ENCODE data around the gene PPP1R26.

Gene PPP1R26

GRCh38 chr9:135515083-135515951 lies 35.7 kb downstream of the PPP1R26 start:
- no peaks in the 10 kb centered on the region for H3F3A ChIP-seq (ENCODE audit: insufficient read depth)
- no peak overlapping the region for H3K4me3 ChIP-seq (ENCODE audit: insufficient read depth, low read length, poor library complexity, severe bottlenecking)
- H2AFZ ChIP-seq (ENCODE audit: low read depth, low read length, severe bottlenecking), result no peak overlapping the region
- no peak overlapping the region for H3K4me2 ChIP-seq (ENCODE audit: low read depth, low read length, poor library complexity, severe bottlenecking)
- no peak overlapping the region for H3K27ac ChIP-seq (ENCODE audit: low read depth, low read length)
- no peak overlapping the region for H3K9ac ChIP-seq (ENCODE audit: low read length)
- no peaks in the 10 kb centered on the region for H3K36me3 ChIP-seq (ENCODE audit: low read length)
- H3K79me2 ChIP-seq (ENCODE audit: insufficient read depth, low read length), result no peaks in the 10 kb centered on the region
- TF ChIP-seq, protein P1, sequence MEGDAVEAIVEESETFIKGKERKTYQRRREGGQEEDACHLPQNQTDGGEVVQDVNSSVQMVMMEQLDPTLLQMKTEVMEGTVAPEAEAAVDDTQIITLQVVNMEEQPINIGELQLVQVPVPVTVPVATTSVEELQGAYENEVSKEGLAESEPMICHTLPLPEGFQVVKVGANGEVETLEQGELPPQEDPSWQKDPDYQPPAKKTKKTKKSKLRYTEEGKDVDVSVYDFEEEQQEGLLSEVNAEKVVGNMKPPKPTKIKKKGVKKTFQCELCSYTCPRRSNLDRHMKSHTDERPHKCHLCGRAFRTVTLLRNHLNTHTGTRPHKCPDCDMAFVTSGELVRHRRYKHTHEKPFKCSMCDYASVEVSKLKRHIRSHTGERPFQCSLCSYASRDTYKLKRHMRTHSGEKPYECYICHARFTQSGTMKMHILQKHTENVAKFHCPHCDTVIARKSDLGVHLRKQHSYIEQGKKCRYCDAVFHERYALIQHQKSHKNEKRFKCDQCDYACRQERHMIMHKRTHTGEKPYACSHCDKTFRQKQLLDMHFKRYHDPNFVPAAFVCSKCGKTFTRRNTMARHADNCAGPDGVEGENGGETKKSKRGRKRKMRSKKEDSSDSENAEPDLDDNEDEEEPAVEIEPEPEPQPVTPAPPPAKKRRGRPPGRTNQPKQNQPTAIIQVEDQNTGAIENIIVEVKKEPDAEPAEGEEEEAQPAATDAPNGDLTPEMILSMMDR (IDR thresholded peaks at IDR 0.05; ENCODE audit: insufficient read depth, low read length, poor library complexity, severe bottlenecking), result no peak
- TF ChIP-seq EZH2phosphoT487 (conservative IDR thresholded peaks at IDR 0.05; ENCODE audit: low read length), result no peak
- no peaks in the 10 kb centered on the region for H4K20me1 ChIP-seq (ENCODE audit: low read depth, low read length)
- no peaks in the 10 kb centered on the region for H3K9me3 ChIP-seq (ENCODE audit: insufficient read depth, low read length)
- H3K27me3 ChIP-seq (ENCODE audit: low read length), result no peaks in the 10 kb centered on the region
- no peaks in the 10 kb centered on the region for H3K9me2 ChIP-seq (replicated peaks; ENCODE audit: insufficient read depth, low read length)

DNA sequence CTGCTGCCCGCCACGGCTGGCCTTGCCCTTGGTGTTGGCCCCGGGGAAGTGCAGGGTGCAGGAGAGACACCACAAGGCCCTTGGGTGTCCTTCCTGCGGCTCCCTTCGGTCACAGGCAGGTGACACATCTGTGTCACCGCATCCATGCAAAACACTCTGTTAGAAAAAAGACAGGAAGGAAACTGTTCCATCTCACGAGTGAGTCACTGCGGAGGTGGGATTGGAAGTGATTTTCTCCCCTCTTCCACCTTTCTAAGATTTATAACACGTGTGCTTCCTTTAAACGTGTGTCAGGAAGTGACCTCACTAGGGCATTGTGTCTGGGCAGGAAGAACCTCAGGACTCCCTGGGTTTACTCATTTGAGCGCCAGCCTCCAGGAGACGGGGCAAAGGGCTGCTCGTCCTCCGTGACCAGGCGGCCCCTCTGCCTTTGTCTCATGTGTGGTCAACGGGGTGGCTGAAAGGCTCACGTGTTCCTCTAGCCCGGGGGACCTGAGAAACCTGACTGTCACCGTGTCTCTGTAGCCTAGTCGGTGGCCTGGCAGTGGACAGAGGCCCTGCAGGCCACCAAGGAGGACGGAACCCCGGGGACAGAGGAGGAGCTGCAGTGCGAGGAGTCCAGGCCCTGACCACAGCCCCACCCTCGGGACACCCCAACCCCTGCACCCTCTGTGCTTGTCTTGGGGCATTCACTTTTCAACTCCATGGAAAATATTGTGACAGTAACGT lies 36.7 kb downstream of the PPP1R26 start:
- no peaks in the 10 kb centered on the region for H4K20me1 ChIP-seq (ENCODE audit: low read depth, low read length)
- no peak overlapping the region for H3K4me2 ChIP-seq (ENCODE audit: low read depth, low read length, poor library complexity, severe bottlenecking)
- H2AFZ ChIP-seq (ENCODE audit: low read depth, low read length, severe bottlenecking), result no peak overlapping the region
- H3K27me3 ChIP-seq (ENCODE audit: low read length), result no peaks in the 10 kb centered on the region
- H3K9me3 ChIP-seq (ENCODE audit: insufficient read depth, low read length), result no peaks in the 10 kb centered on the region
- H3K9me2 ChIP-seq (replicated peaks; ENCODE audit: insufficient read depth, low read length), result no peaks in the 10 kb centered on the region
- no peaks in the 10 kb centered on the region for H3K36me3 ChIP-seq (ENCODE audit: low read length)
- H3K79me2 ChIP-seq (ENCODE audit: insufficient read depth, low read length), result no peaks in the 10 kb centered on the region
- no peak overlapping the region for H3K9ac ChIP-seq (ENCODE audit: low read length)
- no peak overlapping the region for H3K4me3 ChIP-seq (ENCODE audit: insufficient read depth, low read length, poor library complexity, severe bottlenecking)
- H3K27ac ChIP-seq (ENCODE audit: low read depth, low read length), result no peak overlapping the region
- no peak for TF ChIP-seq EZH2phosphoT487 (conservative IDR thresholded peaks at IDR 0.05; ENCODE audit: low read length)
- TF ChIP-seq, protein P1 (IDR thresholded peaks at IDR 0.05; ENCODE audit: insufficient read depth, low read length, poor library complexity, severe bottlenecking), result no peak
- no peaks in the 10 kb centered on the region for H3F3A ChIP-seq (ENCODE audit: insufficient read depth)

GRCh38 chr9:135517407-135517822 lies 37.8 kb downstream of the PPP1R26 start:
- TF ChIP-seq EZH2phosphoT487 (conservative IDR thresholded peaks at IDR 0.05; ENCODE audit: low read length), result no peak
- TF ChIP-seq, protein P1 (IDR thresholded peaks at IDR 0.05; ENCODE audit: insufficient read depth, low read length, poor library complexity, severe bottlenecking), result no peak
- no peak overlapping the region for H3K27ac ChIP-seq (ENCODE audit: low read depth, low read length)
- H3K36me3 ChIP-seq (ENCODE audit: low read length), result no peaks in the 10 kb centered on the region
- H3K4me3 ChIP-seq (ENCODE audit: insufficient read depth, low read length, poor library complexity, severe bottlenecking), result no peak overlapping the region
- H3K79me2 ChIP-seq (ENCODE audit: insufficient read depth, low read length), result no peaks in the 10 kb centered on the region
- no peaks in the 10 kb centered on the region for H3K9me3 ChIP-seq (ENCODE audit: insufficient read depth, low read length)
- H4K20me1 ChIP-seq (ENCODE audit: low read depth, low read length), result no peaks in the 10 kb centered on the region
- H3K4me2 ChIP-seq (ENCODE audit: low read depth, low read length, poor library complexity, severe bottlenecking), result no peak overlapping the region
- H3K9ac ChIP-seq (ENCODE audit: low read length), result no peak overlapping the region
- H3K27me3 ChIP-seq (ENCODE audit: low read length), result no peaks in the 10 kb centered on the region
- H2AFZ ChIP-seq (ENCODE audit: low read depth, low read length, severe bottlenecking), result no peak overlapping the region
- H3F3A ChIP-seq (ENCODE audit: insufficient read depth), result no peaks in the 10 kb centered on the region
- no peaks in the 10 kb centered on the region for H3K9me2 ChIP-seq (replicated peaks; ENCODE audit: insufficient read depth, low read length)
